ENCODE data around the gene ICA1.
"Not testable (repeated sequence)": the region's sequence is repeated elsewhere in the genome, so short reads cannot be mapped to it uniquely, and the experiment has no call there.

ICA1 gene

GRCh38 chr7:8128449-8129317 lies 133.3 kb downstream of the ICA1 start:
- no peak for DNase-seq

- DNase-seq, result no peak
Measured at GRCh38 chr7:8126601-8127167, 135.3 kb downstream of the ICA1 start.

GRCh38 chr7:8125680-8126444 lies 136.1 kb downstream of the ICA1 start:
- DNase-seq, result no peak

GRCh38 chr7:8121243-8121642 lies 140.7 kb downstream of the ICA1 start:
- no peak for DNase-seq

- no peak for DNase-seq
Measured at GRCh38 chr7:8120390-8121058, 141.4 kb downstream of the ICA1 start.

GRCh38 chr7:8119262-8119661 lies 142.7 kb downstream of the ICA1 start:
- DNase-seq, result no peak

GRCh38 chr7:8117195-8117594 lies 144.8 kb downstream of the ICA1 start:
- DNase-seq, result no peak

- no peak for DNase-seq
Measured at GRCh38 chr7:8115547-8116402, 146.2 kb downstream of the ICA1 start.

- DNase-seq, result no peak
Measured at GRCh38 chr7:8114175-8114574, 147.8 kb downstream of the ICA1 start.

- no peak for DNase-seq
Measured at GRCh38 chr7:8113184-8113583, 148.8 kb downstream of the ICA1 start.

GRCh38 chr7:8112685-8113084 lies 149.3 kb downstream of the ICA1 start:
- DNase-seq, result no peak

GRCh38 chr7:8111282-8111960 lies 150.5 kb downstream of the ICA1 start:
- DNase-seq, result no peak

- peak; percentile 74 for DNase-seq
Measured at GRCh38 chr7:8109196-8110022, 152.6 kb downstream of the ICA1 start.

- DNase-seq, result no peak
Measured at GRCh38 chr7:8105449-8106095, 156.4 kb downstream of the ICA1 start.

- no peak for DNase-seq
Measured at GRCh38 chr7:8103282-8103681, 158.7 kb downstream of the ICA1 start.

- not testable (repeated sequence) for DNase-seq
Measured at GRCh38 chr7:8101292-8101691, 160.7 kb downstream of the ICA1 start.

- no peak for DNase-seq
Measured at GRCh38 chr7:8094164-8095140, 167.5 kb downstream of the ICA1 start.

- DNase-seq, result no peak
Measured at GRCh38 chr7:8092140-8092539, 169.8 kb downstream of the ICA1 start.
